ENCODE data around the gene TALDO1.
A peak's percentile ranks its signal among the peaks of the same experiment; 100 is the strongest.
"Not testable (repeated sequence)": the region's sequence is repeated elsewhere in the genome, so short reads cannot be mapped to it uniquely, and the experiment has no call there.

Gene TALDO1

GRCh38 chr11:719214-720016, 27.8 kb upstream of the TALDO1 start:
- no peak for DNase-seq

- DNase-seq: no peak
Observed at GRCh38 chr11:720017-720641, 27.1 kb upstream of the TALDO1 start.

- DNase-seq: peak; percentile 76
Observed at GRCh38 chr11:720642-721246, 26.5 kb upstream of the TALDO1 start.

GRCh38 chr11:721247-721740, 26.0 kb upstream of the TALDO1 start:
- no peak for DNase-seq

- no peak for DNase-seq
Observed at GRCh38 chr11:721741-722345, 25.4 kb upstream of the TALDO1 start.

- no peak for DNase-seq
Observed at GRCh38 chr11:722346-722811, 24.9 kb upstream of the TALDO1 start.

- DNase-seq: peak; percentile 54
Observed at GRCh38 chr11:723120-723883, 24.0 kb upstream of the TALDO1 start.

- no peak for DNase-seq
Observed at GRCh38 chr11:724049-724777, 23.1 kb upstream of the TALDO1 start.

GRCh38 chr11:724778-725386, 22.4 kb upstream of the TALDO1 start:
- no peak for DNase-seq

- no peak for DNase-seq
Observed at GRCh38 chr11:725624-726202, 21.6 kb upstream of the TALDO1 start.

- peak; percentile 76 for DNase-seq
Observed at GRCh38 chr11:726278-727220, 20.7 kb upstream of the TALDO1 start.

GRCh38 chr11:727281-727701, 20.0 kb upstream of the TALDO1 start:
- DNase-seq: no peak

GRCh38 chr11:727859-728748, 19.2 kb upstream of the TALDO1 start:
- peak; percentile 84 for DNase-seq

GRCh38 chr11:728901-729491, 18.3 kb upstream of the TALDO1 start:
- DNase-seq: no peak

- no peak for DNase-seq
Observed at GRCh38 chr11:729492-730074, 17.7 kb upstream of the TALDO1 start.

GRCh38 chr11:733072-733471, 14.2 kb upstream of the TALDO1 start:
- no peak for DNase-seq

- DNase-seq: not testable (repeated sequence)
Observed at GRCh38 chr11:734541-734940, 12.7 kb upstream of the TALDO1 start.

- no peak for DNase-seq
Observed at GRCh38 chr11:737366-737765, 9.9 kb upstream of the TALDO1 start.
